HUDEP-2 (cell line): Measurements from ENCODE around the gene ANXA11.
A peak's percentile ranks its signal among the peaks of the same experiment; 100 is the strongest.
"Not testable (repeated sequence)": the region's sequence is repeated elsewhere in the genome, so short reads cannot be mapped to it uniquely, and the experiment has no call there.

Experiments
- DNase-seq, 76 experiments: peaks; one replicate each; lab custom pipeline; 2025; ENCODE audit not compliant: unreplicated experiment in 76 of 76; lab: John Stamatoyannopoulos, UW

Gene ANXA11

DNA sequence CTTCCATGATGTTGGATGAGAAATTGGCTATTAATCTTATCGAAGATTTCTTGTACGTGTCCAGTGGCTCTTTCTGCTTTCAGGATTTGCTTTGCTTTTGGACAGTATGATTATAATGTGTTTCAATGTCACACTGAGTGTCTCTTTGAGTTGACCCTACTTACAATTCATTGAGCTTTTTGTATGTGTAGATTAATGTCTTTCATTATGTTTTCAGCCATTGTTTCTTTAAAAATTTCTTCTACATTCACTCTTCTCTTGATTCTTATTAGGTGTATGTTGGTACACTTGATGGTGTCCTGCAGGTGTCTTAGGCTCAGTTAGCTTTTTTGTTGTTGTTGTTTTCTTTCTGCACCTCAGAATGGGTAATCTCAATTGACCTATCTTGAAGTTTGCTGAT lies 56.2 kb downstream of the ANXA11 start:
- no peak for DNase-seq

DNA sequence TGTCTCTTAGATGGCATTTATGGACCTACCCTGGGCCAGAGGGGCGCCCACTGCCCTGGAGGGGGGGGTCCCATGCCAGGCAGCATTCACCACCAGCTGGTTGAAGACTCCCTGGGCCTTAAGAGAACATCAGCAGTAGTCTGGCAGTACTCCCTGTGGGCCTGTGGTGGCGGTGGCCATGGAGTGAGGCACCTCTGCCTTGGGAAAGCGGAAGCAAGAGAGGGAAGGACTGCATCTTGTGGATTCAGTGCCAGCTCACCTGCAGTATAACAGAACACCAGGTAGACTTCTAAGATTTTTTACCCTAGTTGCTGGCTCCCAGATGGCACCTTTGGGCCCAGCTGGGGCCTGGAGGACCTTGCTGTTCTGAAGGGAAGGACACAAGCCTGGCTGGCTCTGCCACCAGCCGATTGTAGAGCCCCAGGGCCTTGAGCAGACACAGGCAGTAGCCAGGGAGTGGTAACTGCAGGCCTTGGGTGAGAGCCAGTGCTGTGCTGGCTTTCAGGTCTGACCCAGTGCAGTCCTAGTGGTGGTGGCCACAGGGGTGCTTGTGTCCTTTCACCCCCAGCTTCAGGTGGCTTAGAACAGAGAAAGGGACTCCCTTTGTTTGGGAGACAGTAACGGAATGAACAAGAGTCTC lies 57.1 kb downstream of the ANXA11 start:
- DNase-seq, result no peak

DNA sequence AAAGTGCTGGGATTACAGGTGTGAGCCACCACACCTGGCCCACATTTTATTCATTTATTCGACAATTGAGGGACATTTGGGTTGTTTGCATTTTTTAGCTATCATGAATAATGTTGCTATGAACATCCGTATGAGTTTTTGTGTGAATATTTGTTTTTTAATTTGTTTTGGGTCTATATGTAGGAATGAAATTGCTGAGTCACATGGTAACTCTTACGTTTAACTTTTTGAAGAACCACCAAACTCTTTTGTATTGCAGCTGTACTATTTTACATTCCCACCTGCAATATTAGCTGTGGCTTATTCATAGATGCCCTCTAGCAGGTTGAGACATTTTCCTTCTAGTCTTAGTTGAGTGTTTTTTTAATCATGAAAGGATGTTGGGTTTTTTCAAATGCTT lies 58.4 kb downstream of the ANXA11 start:
- no peak for DNase-seq

DNA sequence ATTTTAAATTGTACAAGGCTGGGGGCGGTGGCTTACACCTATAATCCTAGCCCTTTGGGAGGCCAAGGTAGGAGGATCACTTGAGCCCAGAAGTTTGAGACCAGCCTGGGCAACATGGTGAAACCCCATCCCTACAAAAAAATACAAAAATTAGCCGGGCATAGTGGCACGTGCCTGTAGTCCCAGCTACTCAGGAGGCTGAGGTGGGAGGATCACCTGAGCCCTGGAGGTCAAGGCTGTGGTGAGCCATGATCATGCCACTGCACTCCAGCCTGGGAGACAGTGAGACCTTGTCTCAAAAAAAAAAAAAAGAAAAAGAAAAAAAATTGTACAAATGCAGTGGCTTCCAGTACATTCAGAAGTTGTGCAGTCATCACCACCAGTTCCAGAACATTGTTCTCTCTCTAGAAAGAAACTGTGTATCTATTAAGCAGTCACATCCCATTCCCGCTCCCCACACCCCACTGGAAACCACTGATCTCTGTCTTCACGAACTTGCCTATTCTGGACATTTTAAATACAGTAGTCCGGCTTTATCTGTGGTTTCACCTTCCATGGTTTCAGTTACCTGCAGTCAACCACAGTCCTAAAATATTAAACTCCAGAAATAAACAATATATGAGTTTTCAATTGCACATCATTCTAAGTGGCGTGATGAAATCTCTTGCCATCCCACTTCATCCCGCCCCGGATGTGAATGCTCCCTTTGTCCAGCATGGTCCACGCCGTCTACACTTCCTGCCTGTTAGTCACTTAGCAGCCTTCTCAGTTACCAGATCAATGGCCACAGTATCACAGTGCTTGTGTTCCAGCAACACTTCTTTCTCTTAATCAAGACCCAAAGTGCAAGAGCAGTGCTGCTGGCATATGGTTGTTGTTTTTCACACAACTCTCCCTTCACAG lies 59.7 kb downstream of the ANXA11 start:
- not testable (repeated sequence) for DNase-seq

DNA sequence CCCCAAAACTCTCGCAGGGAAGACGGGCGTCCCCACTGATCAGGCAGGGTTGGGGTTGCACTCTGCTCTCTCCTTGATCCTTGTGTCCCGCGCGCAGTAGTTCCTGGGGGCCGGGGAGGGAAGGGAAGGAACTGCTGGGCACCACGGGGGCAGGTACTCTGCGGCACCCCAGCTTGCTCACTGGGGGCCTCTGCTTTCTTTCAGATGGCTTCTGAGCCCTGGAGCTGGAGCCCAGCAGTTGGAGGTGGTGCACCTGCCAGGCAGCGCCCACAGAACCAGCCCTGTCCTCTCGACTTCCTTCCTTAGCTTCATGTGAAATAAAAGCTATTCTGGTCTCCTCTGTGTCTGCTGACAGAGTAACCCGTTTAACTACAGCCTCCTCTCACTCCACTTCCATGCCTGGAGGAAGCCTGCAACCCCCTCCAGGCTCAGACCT lies 60.6 kb downstream of the ANXA11 start:
- no peak for DNase-seq

DNA sequence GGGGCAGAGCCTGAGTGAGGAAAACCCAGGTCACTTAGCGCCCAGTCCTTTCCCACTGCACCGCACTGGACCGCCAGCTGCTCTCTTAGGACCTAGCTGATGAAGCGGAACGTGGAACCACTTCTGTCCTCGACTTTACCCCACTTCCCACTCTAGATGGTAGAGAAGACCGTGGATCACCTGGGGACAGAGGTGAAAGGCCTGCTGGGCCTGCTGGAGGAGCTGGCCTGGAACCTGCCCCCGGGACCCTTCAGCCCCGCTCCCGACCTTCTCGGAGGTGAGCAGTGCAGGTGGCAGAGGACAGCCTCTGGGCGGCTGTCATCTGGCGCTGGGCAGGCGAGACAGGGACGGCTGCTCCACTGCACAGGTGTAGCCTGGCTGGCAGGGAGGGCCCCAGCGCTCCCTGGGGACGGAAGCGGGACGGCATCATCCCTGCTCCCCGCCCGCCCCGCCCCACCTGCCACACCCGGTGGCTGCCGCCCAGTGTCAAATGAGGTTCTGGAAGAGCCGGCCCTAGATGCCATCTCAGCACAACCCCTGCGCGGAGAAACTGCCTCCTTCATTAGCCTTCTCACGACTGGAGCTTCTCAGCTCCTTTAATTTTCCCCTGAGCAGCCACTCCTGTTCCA lies 61.2 kb downstream of the ANXA11 start:
- peak in 1 of 76 experiments; percentile 25 for DNase-seq

DNA sequence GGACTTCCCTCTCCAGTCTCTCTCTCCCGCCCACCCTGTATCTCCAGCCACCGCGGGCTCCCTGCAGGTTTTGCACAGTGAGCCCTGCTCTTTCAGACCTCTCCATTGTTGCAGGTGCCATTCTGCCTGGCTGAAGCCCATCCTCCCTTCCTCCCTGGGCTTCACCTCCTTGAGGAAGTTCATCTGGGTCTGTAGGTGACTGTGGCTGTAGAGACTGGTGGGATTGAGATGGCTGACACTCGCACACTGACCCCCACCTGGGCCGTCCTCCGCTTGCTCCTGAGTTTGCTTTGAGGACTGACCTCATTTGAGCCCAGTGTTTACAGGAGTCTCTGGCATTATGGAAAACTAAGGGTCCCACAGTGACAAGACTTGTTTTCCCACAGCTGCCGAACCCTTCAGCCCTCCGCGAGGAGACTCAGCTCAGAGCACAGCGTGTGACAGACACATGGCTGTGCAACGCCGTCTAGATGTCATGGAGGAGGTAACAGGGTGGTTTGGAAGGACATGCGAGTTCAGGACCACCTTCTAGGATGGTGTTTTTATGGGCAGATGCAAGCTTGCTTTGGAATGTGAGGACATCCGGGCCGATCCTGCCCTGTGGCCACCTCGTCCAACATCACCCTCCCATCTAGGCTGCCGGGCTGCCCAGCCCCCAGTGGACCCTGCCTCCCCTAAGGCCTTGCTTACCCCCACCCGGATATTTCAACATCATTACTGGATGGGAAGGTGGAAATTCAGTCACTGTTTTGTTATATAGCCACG lies 63.5 kb downstream of the ANXA11 start:
- no peak for DNase-seq

DNA sequence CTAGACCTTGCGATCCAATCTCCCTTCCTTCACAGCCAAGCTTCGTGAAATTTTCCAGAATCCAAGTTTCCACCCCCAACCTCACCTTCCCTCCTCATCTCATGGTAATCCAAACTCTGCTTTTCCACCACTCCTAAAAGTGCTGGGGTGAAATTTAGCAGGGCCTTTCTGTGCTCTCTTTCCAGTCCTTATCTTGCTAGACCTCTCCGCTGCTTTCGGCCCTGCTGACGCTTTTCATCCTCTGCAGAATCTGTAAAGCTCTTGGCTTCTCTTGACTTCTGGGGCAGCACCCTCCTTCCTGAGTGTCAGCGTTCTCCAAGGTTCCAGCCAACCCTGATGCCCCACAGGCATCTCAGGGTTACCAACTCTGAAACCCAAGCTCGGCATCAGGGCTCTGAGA lies 65.1 kb downstream of the ANXA11 start:
- no peak for DNase-seq

DNA sequence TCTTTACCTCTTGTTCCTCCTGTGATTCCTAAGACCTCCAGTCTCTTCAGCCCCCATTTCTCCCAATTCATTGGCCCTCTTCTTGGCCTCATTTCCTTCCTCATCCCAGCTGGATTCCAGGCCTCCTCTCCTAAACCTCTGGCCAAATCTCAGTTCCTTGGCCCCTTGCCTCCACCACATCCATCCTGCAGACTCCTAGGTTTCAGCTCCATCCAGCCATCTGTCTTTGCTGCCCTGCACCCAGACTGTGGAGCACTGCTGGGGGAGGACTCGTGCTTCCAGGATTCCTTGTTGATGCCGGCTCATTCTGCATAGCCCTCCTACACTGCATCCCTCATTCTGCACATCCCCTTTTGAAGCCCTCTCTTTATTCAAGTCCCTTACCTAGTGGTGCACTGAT lies 66.1 kb downstream of the ANXA11 start:
- DNase-seq, result no peak

DNA sequence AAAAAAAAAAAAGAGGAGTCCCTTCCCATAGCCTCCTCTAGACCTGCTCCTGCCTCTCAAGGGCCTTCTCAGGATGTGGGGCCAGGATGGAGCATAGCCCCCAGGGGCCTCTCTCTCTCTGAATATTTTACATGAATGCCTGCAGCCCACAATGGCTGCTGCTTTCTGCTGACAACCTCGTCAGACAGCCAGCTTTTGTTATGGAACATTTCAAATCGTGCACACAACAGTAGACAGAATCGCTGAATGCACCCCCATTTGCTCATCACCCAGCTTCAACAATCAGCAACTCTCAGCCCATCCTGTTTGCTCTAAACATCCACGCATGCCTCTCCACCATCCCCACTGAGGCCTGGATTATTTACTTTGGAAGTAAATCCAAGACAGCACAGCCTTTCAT lies 67.4 kb downstream of the ANXA11 start:
- DNase-seq, result no peak

DNA sequence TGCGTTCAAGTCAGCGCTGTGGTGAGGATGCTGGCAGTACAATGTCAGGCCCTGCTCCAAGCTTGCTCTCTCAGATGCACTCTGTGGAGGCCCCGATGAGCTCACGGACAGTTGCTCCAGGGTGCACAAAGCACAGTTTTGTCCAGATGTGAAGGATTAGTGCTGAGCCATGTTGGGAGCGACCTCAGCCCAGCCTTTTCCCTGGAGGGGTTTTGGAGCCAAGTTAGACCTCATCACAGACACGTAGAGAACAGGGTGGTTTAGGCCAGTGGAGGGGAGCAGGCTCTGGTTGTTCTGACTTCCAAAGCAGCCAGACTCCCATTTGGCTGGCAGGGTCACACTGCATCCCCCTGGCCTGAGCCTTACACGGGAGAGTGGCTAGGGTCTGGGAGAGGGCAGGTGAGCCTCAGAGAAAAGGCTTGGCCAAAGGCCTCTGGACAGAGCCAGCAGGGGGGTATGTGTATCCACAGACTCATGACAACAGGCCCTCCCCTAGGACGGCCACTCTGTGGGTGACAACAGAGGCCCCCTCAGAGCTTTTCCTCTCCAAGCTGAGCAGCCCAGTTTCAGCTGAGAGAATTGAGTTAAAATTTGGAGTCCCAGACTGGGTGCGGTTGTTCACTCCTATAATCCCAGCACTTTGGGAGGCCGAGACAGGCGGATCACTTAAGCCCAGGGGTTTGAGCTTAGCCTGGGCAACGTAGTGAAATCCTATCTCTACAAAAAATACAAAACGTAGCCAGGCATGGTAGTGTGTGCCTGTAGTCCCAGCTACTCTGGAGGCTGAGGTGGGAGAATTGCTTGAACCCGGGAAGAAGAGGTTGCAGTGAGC lies 68.1 kb downstream of the ANXA11 start:
- no peak for DNase-seq

DNA sequence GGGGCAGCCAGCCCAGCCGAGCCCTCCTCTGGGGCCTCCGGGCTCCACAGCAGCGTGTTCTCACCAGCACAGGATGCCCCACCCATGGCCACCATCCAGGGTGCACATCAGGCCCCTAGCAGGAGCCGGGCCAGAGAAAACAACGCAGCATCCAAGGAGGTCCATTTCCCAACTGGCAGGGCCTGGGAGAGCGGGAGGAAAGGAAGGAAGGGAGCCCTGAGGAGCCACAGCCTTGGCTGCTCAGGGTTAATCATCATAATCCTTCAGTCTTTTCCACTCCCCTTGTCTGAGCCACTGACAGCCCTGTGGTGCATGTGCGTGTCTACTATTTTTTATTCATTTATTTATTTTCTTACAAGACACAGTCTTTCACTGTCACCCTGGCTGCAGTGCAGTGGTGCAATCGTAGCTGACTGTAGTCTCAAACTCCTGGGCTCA lies 69.2 kb downstream of the ANXA11 start:
- no peak for DNase-seq

DNA sequence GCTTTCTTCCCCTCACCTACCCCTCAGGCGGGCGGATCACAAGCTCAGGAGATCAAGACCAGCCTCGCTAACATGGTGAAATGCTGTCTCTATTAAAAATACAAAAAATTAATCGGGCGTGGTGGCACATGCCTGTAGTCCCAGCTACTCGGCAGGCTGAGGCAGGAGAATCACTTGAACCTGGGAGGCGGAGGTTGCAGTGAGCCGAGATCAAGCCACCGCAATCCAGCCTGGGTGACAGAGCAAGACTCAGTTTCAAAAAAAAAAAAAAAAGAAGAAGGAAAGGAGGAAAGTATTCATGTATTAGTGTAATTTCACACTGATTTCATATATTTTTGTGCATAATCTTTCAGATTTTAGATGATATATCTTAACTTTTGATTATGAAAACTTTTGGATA lies 71.7 kb downstream of the ANXA11 start:
- not testable (repeated sequence) for DNase-seq

DNA sequence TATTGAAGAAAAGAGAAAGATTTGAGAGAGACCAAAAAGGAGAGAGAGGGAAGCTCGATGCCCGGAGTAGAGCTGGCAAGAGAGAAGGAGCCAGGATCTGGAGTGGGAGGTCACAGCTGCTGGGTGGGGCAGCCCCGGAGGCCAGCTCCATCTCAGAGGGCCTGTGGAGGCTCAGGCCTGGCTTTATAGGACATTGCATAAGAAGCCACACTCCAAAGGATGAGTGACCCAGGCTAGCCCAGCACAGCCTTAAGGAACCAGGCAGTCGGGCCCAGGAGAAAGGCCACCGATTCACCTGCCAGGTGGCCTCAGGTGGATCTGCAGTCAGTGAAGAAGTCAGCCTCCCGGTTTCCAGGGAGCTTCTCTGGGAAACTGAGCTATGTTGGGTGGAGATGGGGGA lies 72.1 kb downstream of the ANXA11 start:
- DNase-seq, result no peak

DNA sequence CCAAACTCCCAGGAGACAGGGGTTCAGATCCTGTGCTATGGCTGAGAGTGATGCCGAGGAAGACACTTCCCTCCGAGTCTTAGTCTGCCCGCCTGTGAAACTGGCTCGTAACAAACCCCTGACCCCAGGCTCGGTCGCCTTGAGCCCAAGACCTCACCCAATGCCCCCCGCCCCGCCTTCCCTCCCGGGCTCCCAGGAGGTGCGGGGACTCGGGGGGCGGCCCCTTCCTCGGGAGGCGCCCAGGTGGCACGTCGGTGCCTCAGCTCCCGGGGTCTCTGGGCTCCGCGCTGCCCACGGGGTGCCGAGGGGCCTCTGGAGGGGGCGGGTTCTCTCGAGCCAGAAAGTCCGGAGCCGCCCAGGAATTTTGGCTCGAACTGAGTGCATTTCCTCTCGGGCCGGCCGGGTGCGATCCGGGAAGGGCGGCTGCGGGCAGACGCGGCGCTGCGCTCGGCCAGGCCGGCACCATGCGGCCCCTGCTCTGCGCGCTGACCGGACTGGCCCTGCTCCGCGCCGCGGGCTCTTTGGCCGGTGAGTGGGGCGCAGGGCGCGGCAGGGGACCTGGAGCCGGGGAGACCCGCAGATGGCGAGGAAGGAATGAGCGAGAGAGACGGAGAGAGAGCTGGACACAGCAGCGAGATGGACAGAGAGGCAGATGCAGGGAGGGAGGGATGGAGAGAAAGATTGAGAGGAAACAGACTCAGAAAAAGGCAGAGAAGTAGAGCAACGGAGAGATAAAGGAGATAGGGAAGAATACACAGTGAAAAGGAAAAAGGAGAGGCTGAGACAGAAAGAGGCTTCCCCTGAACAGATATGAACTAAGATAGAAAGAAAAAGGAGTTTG lies 72.8 kb downstream of the ANXA11 start, which contains the start of gene PLAC9:
PLAC9 (plus strand) TSS at position 432 of the 841 bp plus-strand sequence; CDS start at position 465, 33 bp downstream.
- DNase-seq, result no peak

DNA sequence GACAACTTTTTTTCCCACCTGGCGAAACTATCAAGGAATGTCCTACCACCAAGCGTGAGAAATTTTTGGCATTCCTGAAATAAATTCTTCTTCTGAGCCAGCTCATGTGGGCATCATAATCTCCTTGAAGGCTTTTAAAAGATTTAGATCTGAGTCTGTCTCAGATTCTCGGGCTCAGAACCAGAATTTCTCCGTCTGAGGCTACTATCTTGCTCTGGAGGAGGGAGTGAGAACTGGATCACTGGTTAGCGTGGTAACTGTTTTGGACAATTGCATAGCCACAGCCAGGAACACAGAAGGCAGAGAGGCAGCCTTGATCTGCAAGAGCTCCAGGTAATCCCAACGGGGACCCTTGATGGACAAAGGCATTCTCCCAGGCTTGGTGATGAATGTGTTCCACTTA lies 73.8 kb downstream of the ANXA11 start:
- DNase-seq, result no peak

DNA sequence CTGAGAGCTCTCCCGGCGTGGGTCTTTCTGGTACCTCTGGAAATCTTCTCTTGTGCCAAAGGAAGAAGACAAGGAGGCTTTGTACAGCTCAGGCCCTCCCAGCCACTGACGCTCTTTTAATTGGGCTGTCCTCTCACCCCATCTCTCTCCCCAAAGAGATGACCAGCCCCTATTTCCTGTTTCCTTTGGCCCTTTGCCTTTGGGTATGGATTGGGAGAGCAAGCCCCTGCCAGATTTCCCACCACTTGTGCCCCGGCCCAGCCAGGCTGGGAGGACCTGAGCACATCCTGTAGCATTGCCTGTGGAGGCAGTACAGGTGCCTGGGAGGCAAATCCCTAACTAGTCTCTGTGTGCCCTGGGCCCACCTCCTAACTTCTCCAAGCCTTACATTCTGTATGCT lies 78.5 kb downstream of the ANXA11 start:
- no peak for DNase-seq

DNA sequence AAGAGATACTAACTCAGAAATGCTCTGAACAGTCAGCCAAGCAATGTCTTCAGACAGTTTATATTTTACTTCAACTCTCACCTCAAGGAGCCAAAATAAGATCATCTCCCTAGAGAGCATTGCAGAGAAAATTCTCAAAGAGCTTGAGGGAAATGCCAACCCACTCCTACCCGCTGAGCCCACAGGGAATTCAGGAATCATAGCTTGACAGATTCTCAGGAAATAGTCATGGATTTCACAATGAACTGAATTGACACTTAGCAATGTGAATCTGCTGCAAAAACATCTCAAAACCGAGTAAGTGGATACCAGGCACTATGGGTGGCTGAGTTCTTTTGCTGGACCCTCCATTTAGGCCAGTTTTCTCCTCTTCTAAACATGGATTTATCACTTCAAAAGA lies 82.6 kb downstream of the ANXA11 start:
- no peak for DNase-seq

DNA sequence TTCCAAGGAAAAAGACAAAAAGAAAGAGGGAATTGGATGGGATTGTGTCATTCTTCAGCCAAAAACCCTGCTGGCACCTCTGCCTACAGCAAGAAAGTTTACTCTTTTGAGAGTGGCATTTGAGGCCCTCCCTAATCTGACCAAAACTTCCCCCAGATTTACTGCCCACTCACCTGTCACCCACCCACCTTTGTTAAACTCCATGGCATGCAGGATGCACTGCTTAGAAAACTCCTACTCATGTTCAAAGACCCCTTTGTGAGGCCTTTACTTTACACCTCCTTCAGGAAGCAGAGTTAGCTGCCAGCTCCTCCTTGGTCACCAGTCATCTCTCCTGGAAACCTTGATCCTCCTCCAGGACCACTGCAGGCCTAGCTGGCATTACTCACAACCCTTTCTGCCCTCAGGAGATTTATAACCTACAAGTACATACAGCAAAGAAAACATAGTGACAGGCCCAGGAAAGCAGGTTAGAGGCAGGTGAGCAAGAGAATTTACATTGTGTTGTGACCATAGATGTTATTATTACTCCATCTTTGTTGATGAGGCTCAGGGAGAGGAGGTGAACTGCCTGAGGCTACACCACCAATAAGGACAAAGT lies 83.1 kb downstream of the ANXA11 start:
- DNase-seq, result no peak
